B cell (primary cell): Measurements from ENCODE around the gene CYP3A5.
"Not testable (repeated sequence)": the region's sequence is repeated elsewhere in the genome, so short reads cannot be mapped to it uniquely, and the experiment has no call there.

Source experiments
- EZH2 ChIP-seq: IDR thresholded peaks from 2 replicates; pipeline ENCODE4 v1.6.1; 2012; ENCODE audit warnings: borderline replicate concordance, low read depth, mild to moderate bottlenecking, moderate library complexity, low read length; ENCODE audit not compliant: insufficient read depth, poor library complexity, severe bottlenecking
- TF ChIP-seq, protein P1 (sequence below): fragments of 200-600 bp; IDR thresholded peaks from one replicate; pipeline ENCODE4 v1.8.0; 2022; ENCODE audit warnings: antibody characterized with exemption, mild to moderate bottlenecking

GRCh38 chr7:99723201-99723600, 43.4 kb upstream of the CYP3A5 start:
- TF ChIP-seq, protein P1, sequence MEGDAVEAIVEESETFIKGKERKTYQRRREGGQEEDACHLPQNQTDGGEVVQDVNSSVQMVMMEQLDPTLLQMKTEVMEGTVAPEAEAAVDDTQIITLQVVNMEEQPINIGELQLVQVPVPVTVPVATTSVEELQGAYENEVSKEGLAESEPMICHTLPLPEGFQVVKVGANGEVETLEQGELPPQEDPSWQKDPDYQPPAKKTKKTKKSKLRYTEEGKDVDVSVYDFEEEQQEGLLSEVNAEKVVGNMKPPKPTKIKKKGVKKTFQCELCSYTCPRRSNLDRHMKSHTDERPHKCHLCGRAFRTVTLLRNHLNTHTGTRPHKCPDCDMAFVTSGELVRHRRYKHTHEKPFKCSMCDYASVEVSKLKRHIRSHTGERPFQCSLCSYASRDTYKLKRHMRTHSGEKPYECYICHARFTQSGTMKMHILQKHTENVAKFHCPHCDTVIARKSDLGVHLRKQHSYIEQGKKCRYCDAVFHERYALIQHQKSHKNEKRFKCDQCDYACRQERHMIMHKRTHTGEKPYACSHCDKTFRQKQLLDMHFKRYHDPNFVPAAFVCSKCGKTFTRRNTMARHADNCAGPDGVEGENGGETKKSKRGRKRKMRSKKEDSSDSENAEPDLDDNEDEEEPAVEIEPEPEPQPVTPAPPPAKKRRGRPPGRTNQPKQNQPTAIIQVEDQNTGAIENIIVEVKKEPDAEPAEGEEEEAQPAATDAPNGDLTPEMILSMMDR = not testable (repeated sequence)
- TF ChIP-seq EZH2 = not testable (repeated sequence)
